NCI-H446 (cell line): ENCODE results near the gene YWHAG.
"Not testable (repeated sequence)": the region's sequence is repeated elsewhere in the genome, so short reads cannot be mapped to it uniquely, and the experiment has no call there.

Source experiments
- DNase-seq, 2 experiments: peaks; one replicate each; lab custom pipeline; 2025; lab: John Stamatoyannopoulos, UW

Gene YWHAG

GRCh38 chr7:76318488-76319353 is 40.1 kb downstream of the YWHAG start:
- DNase-seq, result peak in 1 of 2 experiments; percentile 26

- peak; percentile 78 to 92 for DNase-seq
Measured at GRCh38 chr7:76317782-76318487, 40.9 kb downstream of the YWHAG start.

- DNase-seq, result no peak
Measured at GRCh38 chr7:76316984-76317781, 41.6 kb downstream of the YWHAG start.

- DNase-seq, result no peak
Measured at GRCh38 chr7:76315364-76315763, 43.4 kb downstream of the YWHAG start.

GRCh38 chr7:76314740-76315139 is 44.1 kb downstream of the YWHAG start:
- not testable (repeated sequence) for DNase-seq

GRCh38 chr7:76314042-76314721 is 44.6 kb downstream of the YWHAG start:
- DNase-seq, result peak; percentile 35 to 78

- DNase-seq, result not testable (repeated sequence)
Measured at GRCh38 chr7:76311838-76312237, 47.0 kb downstream of the YWHAG start.

GRCh38 chr7:76310102-76310957 is 48.5 kb downstream of the YWHAG start:
- peak; percentile 65 to 88 for DNase-seq

- DNase-seq, result not testable (repeated sequence)
Measured at GRCh38 chr7:76309341-76310101, 49.3 kb downstream of the YWHAG start.

GRCh38 chr7:76308874-76309273 is 49.9 kb downstream of the YWHAG start:
- DNase-seq, result not testable (repeated sequence)

GRCh38 chr7:76304888-76305375 is 53.9 kb downstream of the YWHAG start:
- peak; percentile 12 to 71 for DNase-seq

GRCh38 chr7:76303202-76304147 is 55.3 kb downstream of the YWHAG start:
- peak; percentile 32 to 83 for DNase-seq

GRCh38 chr7:76302347-76303201 is 56.2 kb downstream of the YWHAG start, which contains the start of gene HSPB1:
Gene HSPB1, plus strand, starts transcription at chr7:76302673. Its CDS starts 40 bp downstream, at chr7:76302713.
- peak; percentile 49 to 92 for DNase-seq

GRCh38 chr7:76301000-76301399 is 57.8 kb downstream of the YWHAG start:
- no peak for DNase-seq

- no peak for DNase-seq
Measured at GRCh38 chr7:76300166-76300731, 58.5 kb downstream of the YWHAG start.

- DNase-seq, result no peak
Measured at GRCh38 chr7:76296743-76297740, 61.7 kb downstream of the YWHAG start.
